Measurements from ENCODE around the gene FBXO17.
"Not testable (repeated sequence)": the region's sequence is repeated elsewhere in the genome, so short reads cannot be mapped to it uniquely, and the experiment has no call there.

Gene FBXO17

DNA sequence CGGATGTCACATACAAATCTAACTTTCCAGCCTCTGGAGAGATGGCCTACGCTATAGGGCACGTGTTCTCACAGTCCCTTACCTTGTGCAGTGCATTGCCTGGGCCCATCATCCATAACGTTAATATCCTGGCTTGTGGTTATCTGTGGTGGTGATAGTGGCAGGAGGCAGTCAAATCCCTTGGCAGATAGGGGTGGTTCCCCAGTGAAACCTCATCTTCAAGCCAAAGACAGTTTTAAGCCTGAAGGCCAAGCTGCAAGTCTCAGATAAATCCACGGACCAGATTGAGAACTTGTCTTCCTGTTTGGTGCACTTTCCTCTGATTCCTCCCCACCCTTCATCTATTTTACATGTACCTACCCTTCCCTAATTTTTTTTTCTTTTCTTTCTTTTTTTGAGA, 4.3 kb upstream of the FBXO17 start:
- no peak for DNase-seq

DNA sequence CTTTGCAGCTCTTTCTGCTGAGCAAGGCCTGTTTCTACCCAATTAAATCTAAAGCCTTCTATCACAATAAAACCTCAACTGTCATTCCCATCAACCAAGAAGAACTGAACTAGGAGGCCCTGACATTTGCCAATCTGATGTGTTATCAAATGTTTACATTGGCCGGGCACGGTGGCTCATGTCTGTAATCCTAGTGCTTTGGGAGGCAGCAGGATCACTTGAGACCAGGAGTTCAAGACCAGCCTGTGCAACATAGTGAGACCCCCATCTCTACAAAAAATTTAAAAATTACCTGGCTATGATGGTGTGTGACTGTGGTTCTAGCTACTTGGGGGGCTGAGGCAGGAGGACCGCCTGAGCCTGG, 2.8 kb upstream of the FBXO17 start:
- no peak for DNase-seq

DNA sequence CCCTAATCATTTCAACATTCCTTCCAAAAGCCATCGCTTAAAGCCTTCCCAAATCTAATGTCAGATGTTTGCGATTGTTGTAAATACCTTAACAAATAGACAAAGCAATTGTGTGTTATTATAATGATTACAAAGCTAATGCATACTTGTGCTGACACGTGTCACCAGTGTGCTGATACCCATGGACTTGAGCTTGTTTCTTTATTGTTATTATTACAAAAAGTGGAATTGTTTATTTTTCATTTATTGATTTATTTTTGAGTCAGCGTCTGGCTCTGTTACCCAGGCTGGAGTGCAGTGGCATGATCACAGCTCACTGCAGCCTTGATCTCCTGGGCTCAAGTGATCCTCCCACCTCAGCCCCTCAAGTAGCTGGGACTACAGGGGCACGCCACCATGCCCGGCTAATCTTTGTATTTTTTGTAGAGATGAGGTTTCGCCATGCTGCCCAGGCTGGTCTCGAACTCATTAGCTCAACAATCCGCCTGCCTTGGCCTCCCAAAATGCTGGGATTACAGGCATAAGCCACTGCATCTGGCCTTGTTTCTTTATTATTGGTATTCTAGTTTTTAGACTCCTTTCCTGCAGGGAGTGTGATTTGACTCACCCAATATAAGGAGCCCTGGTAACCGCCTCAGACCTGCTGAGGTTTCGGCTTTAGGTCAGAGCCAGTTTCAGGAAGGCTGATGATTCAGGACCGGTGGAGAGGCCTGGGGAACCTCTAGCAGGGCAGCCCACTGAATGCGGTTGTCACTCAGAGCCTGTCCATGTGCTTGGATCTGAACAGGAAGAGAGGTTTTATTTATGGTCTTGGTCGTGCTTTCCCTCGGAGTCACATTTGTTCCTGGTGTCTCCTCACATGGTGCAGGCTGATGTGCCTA, 2.1 kb upstream of the FBXO17 start:
- no peak for DNase-seq

DNA sequence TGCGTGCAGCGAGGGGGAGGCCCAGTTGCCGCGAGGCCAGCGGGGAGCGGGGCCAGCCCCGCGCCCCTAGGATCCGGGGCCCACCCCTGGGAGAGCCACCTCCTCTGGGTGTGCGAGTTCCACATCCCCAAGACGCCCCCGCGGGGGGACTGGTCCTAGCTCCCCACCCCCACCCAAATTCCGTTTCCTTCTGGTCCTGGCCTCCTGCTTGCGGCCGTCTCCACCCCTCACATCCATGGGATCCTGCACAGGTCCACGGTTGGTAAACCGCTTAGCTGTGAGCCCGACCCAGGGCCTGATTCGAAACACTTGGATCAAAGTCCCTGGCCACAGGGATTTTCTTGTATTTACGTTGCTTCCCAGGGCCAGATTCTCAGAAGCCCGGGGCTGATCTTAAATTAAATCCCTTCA, 324 bp upstream of the FBXO17 start:
- DNase-seq, result no peak

DNA sequence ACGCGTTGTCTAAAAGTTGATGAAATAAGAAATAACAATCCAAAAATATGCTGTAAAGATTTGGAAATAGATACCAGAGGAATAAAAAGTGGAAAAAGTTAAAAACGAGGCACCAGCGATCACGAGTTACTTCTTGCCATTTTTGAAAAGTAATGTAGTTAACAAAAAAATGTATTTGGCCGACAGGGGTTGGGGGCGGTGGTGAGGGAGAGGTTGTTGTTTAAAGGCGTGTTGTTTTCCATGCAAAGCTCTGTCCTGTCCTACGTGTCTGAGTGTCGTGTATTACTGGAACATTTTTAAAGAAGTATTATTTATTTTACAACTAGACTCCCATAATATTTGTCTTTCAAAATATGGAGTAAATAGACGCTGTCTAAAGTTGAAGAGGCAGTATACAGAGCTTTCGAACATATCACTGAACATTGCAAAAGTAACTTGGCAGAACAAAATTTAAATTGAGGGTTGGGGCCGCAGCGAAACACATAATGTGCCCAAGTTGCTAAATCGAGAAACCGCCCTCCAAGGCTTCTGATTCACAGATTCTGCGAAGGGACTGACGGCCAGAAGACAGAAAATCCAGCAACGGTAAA, 823 bp downstream of the FBXO17 start:
- no peak for DNase-seq

DNA sequence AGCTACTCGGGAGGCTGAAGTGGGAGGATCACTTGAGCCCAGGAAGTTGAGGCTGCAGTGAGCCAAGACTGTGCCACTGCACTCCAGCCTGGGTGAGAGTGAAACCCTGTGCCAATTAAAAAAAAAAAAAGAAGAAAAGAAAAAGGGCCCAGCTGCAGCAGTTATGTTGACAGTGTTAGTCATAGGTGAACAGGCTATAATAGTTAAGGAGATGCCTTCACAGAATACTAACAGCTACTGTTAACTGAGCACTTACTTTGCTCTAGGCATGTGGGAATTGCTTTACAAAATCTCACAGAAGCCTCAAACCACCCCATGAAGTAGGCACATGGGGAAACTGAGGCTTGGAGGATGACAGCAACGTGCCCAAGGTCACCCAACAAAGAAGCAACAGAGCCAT, 3.9 kb downstream of the FBXO17 start:
- no peak for DNase-seq

DNA sequence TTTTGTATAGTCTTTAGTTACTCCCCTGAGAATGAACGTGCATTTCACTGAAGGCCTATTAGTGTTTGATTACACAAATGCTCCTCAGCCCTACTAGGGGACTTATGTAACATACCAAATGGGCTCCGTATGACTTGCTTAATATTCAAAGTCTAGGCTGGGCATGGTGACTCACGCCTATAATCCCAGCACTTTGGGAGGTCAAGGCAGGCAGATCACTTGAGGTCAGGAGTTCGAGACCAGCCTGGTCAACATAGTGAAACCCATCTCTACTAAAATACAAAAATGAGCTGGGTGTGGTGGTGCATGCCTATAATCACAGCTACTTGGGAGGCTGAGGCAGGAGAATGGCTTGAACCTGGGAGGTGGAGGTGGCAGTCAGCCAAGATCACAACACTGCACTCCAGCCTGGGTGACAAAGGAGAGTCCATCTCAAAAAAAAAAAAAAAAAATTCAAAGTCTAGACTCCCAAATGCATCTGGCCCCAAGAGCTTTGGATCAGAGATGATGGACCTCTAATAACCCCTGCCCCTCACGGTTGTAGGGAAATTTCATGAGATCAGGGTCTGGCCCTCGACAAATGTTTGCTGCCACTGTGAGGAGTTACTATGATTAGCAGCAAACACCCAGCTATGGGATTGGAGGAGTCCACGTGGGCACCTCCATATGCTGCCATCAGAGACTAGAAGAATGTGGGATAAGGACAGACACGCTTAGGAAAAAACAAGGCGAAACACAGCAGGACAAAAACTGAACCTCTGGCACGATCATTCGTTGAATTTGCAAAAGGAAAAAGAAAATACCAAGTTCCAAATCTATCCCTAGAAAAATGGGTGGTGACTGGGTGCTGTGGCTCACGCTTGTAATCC, 4.6 kb downstream of the FBXO17 start:
- DNase-seq, result peak; percentile 20

DNA sequence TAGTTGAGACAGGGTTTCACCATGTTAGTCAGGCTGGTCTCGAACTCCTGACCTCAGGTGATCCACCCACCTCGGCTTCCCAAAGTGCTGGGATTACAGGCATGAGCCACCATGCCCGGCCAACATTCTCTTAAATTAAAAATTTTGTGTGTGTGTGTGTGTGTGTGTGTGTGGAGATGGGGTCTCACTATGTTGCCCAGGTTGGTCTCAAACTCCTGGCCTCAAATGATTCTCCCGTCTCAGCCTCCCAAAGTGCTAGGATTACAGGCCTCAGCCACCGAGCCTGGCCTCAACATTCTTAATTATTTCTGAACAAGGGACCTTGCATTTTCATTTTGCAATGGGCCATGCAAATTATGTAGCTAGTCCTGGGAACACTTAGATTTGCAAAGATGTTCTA, 9.4 kb downstream of the FBXO17 start:
- not testable (repeated sequence) for DNase-seq

DNA sequence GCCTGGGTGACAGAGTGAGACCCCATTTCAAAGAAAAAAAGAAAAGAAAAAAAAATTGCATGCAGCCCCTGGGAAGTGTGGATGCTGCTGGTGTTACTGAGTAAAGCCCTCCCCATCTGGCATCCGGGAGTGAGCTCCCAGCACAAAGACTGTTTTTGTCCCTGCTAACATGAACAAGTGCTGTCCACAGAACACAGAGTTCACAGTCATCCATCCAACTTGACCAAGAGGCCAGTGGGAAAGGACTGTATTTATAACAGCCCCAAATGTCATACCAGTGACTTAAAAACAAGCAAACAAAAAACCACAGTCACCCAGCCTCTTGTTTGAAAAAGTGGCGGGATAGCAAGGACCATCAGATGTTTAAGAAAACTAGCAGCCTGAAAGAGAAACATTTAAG, 10.8 kb downstream of the FBXO17 start:
- no peak for DNase-seq

DNA sequence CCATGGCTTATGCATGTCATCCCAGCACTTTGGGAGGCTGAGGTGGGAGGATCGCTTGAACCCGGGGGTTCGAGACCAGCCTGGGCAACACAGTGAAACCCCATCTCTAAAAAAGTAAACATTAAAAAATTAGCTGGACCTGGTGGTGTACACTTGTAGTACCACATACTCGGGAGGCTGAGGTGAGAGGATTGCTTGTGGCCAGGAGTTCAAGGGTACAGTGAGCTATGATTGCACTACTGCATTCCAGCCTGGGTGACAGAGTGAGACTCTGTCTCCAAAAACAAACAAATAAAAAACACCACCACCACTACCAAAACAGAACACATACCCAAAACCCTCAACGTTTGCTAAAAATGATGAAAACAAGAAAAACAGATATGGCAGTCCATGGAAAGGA, 15.9 kb downstream of the FBXO17 start:
- DNase-seq, result no peak

DNA sequence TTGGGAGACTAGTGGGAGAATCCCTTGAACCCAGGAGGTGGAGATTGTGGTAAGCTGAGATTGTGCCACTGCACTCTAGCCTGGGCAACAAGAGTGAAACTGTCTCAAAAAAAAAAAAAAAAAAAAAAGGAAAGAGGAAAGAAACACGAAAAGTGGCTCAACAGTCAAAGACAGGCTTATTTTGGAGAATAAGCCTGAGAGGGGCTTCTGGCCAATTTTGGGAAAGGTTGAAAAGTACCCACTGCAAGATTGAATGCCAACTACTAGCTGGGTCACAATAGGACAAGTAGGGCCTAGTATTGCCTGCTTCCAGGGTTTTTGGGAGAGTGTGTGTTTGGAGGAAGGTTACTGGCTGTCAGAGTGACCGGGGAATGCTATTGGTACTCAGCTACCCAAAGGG, 17.2 kb downstream of the FBXO17 start:
- DNase-seq, result no peak

DNA sequence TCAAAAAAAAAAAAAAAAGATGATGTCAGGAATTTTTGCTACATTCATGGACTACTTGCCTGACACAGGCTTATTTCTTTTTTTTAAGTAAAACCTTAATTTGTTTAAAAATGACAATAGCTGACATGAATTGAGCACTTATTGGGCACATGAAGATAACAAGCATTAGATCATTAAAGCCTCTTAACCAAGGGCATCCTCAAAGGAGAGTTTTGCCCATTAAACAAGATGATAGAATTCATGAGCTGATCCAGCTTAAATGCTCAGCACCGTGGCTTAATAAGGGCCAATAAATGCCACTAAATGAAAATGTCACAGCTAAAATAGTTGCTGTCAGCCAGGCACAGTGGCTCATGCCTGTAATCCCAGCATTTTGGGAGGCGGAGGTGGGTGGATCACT, 19.3 kb downstream of the FBXO17 start:
- no peak for DNase-seq

DNA sequence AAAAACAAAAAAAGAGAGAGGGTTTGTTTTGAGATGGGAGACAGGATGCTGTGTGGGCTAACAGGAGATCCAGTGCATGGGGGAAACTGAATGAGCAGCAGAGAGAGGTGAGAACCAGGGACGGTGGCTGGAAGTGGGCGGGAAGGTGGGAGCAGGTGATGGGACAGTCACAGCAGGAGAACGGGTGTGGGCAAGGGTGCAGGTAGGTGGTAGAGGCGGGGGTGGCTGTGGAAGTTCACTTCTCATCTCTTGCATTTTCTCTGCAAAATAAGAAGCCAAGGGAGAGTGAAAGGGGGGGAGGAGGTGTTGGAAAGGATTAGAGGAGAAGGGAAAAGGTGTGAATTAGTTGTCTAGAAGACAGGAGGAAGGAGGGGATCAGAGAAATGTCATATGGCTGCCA, 21.9 kb downstream of the FBXO17 start:
- DNase-seq, result no peak

DNA sequence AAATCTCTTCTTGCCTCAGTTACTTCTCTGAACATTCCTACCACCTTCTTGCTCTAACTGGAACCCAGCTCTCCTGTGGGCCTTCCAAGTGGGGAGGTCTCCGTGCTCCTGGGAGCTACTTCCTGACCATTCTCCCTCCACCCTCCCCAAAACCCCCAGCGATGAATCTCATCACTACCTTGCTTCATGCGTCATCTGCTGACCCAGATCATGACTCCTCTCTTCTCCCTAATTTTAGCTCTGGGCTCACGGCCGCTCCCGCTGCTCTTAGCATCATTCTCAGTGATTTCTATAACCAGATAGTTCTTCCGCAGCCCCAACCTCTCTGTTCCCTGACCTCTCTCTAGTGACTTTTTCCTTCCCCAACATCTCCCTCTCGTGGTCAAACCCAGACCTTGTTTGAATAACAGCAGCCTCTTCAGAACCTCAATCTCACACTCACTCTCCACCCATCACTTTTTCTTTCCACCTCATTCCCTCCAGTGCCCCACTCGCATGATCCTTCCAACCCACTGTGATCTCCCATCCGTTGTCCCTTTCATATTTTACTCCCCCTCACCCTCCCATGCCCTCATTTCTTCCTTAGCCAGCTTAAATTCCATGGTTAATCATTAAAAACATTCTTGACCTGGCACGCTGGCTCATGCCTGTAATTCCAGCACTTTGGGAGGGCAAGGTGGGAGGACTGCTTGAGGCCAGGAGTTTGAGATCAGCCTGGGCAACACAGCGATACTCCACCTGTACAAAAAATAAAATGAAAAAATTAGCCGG, 23.0 kb downstream of the FBXO17 start:
- peak; percentile 8 for DNase-seq

DNA sequence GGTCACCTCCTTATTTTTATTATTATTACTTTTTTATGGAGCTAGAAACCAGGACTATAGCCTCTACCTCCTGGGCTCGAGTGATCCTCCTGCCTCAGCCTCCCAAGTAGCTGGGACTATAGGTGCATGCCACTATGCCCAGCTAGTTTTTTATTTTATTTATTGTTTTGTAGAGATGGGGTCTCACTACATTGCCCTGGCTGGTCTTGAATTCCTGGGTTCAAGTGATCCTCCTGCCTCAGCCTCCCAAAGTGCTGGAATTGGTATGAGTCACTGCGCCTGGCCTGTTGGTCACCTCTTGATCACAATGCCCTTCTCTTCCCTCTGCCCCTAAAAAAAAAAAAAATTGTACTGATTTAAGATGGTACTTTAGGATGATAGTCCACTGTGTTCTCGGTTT, 24.4 kb downstream of the FBXO17 start:
- no peak for DNase-seq

DNA sequence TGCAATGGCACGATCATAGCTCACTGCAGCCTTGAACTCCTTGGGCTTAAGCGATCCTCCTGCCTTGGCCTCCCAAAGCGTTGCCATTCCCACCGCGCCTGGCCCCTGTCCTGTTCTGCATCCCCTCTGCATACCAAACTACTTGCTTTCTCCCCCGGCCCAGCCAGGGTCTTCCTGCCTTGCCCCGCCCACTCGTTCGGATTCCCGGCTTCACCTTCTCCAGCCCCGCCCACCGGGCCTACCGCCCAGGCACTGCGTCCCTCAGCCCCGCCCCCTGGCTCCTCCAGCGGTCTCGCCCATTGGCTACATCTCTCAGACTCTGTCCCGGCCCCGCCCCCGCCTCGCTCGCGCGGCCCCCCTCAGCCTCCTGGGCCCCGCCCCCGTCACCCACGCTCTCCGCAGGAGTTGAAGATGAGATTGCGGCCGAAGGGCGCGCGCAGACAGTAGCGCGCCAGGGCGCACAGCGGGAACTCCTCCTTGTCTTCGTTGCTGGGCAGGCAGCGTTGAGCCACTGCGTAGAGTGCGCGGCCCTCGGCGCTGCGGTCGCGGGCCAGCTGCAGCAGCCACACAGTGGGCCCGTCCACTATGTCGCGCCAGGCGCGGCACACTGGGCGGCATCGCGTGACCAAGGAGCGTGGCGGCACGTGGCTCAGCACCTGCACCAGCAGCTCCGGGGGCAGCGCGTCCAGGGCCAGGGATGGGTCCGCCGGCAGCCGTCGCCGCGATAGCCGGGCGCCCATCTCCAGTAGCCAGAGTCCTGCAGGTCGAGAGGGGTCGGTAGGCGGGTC, 25.8 kb downstream of the FBXO17 start:
- no peak for DNase-seq

DNA sequence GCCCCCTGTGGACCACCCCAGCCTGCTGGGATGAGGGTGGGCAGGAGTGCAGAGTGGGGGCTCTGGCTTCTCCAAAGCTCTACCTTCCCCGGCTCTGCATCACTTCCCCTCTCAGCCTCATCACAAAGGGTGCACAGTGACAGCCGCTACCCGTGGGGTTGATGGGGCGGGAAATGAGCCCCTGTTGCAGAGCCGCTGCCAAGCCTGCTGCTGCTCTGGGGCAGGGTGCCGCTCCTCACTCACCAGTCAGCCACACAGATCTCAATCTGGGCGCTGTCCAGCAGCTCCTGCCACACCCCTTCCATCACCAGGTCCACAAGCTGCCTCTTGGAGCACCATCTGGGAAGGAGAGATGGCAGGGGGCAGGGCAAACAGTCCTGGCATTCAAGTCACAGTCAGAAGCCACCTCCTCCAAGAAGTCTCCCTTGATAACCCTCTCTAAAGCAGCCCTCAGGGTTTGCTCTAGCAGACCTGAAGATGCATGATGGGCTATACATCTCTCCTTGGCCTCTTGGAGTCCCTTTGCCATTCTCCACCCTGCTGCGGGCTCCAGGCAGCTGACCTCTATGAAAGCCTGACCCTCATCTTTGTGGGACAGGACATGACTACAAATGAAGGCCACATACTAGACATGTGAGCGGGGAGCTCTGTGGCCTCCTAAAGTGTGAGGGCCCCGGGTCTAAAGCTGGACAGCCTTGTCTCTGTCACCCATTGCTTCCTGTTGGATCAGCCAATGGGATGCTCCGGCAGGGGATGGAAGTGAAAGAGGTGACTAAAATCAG, 29.1 kb downstream of the FBXO17 start:
- DNase-seq, result no peak

DNA sequence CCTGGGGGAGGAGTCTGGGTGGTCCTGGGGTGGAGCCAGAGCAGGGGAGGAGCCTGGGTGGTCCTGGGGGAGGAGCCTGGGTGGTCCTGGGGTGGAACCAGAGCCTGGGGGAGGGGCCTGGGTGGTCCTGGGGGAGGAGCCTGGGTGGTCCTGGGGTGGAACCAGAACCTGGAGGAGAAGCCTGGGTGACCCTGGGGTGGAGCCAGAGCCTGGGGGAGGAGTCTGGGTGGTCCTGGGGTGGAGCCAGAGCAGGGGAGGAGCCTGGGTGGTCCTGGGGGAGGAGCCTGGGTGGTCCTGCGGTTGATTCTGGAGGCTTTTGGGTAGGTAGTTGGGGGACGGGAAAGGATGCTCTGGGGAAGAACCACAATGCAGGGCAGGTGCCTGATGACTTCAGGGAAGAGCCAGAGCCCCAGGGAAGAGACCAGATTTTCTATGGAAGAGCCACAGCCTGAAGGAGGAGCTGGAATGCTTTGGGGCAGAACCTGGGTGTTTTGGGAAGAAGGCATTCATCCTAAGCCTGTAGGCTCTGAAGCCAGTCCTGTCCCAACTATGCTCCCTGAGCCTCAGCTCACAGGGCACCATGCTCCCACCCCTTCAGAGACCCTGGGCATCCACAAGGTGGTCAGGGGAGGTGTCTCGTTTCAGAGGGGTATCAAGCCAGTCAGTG, 29.8 kb downstream of the FBXO17 start:
- no peak for DNase-seq

DNA sequence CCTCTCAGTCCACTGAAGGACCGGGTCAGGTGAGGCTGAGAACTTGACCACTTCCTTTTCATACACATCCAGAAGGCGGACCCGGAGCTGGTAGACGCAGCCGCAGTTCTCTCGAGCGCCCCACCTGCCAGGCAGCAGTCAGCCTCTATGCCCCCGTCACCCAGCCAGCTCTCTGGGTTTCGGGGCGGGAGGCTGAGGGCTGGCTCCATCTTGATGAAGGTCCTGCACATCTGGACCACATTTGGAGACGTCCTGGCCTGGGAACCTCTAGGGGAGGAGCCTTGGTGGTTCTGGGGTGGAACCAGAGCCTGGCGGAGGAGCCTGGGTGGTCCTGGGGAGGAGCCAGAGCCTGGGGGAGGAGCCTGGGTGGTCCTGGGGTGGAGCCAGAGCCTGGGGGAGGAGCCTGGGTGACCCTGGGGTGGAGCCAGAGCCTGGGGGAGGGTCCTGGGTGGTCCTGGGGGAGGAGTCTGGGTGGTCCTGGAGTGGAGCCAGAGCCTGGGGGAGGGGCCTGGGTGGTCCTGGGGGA, 30.5 kb downstream of the FBXO17 start:
- DNase-seq, result no peak

DNA sequence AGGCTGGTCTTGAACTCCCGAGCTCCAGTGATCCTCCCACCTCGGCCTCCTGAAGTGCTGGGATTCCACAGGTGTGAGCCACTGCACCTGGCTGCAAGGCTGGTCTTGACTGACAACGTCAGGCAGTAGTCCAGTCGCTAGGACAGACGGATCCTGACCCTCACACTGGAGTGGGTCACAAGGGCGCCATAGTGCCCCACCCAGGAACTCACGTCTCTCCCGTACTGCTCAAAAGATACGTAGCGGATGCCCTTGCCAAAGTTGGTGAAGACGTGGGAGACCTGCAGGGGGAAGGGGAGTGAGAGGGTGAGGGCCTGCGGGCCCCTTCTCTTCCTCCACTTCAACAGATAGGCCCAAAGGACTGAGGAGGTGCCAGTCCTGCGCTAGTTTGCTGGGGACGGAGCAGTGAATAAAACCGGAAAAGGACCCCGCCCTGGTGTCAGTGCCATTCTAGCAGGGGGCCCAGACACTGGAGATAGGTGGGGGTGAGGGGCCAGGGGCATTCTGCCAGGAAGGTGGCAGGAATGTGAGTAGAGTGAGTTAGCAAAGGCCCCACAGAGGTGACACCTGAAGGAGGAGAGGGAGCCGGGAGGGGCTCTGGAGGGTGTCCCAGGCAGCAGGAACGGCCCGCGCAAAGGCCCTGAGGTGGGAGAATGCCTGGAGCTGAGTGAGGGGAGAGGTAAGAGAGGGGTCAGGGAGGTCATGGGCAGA, 32.9 kb downstream of the FBXO17 start:
- DNase-seq, result no peak

Data from NCI-H1436 (cell line).